ENCODE measurements around the gene INPP5D. TPM values are rescaled to one million over a fixed set of nuclear protein-coding genes. Genes with fewer than 3 reads are reported as not detected.

INPP5D gene
- total and polyA plus RNA-seq, 2 of the 13 experiments (the other 11 are each of a cell fraction or from before 2014, with no cell fraction given) = 16.7 to 18.0 TPM

DNA sequence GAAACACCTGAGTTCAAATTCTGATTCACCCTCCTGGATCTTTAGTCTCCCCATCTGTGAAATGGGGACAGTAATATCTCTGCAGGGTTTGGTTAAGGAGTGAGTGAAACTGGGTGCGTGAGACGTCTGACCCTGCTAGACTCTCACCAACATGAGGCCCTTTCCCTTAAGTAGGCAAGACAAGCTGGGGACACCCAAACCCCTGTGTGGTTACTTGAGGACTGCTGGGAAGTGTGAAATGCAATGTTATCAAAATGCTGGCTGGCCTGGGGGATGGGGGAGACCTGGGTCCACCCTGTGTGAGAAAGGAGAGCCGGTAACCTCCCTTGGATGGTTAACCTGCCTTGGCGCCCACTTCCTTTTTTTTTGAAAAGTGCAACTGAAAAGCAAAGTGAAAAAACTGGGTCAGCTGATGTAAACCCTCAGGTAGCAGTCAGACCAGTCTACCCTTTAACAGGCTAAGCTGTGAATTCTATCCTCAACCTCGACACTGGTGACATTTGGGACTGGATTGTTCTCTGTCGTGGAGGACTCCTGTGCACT is 82.3 kb downstream of the INPP5D start:
- ATAC-seq = no peak
- POLR2A ChIA-PET = no interaction called here
- no TSS peak for BruUV-seq (replicated peaks)
- Histone ChIP-seq H3K27ac (ENCODE audit: extremely low read length, insufficient read depth, low read length) (no peak overlapping the region), H4K20me1 (ENCODE audit: insufficient read depth, low read length) (no peaks in the 10 kb centered on the region), H3K4me2 (ENCODE audit: low read depth, low read length) (no peak overlapping the region), H3K4me3 (replicated peaks in 1 of 3; ENCODE audit: insufficient read depth in 1 of 3, low read depth in 2 of 3, low read length in 3 of 3) (no peak overlapping the region), H3K36me3 (replicated peaks in 1 of 2; ENCODE audit: control insufficient read depth in 1 of 2, insufficient read depth in 2 of 2, low read length in 2 of 2) (peaks cover 7 to 32% of the 10 kb centered on the region in 2 experiments), H3K79me2 (ENCODE audit: insufficient read depth, low read length) (no peaks in the 10 kb centered on the region), H2AFZ (ENCODE audit: low read length) (no peak overlapping the region), H3K9me3 (ENCODE audit: low read length) (no peaks in the 10 kb centered on the region), H3K27me3 (ENCODE audit: control insufficient read depth in 1 of 2, insufficient read depth in 2 of 2, low read length in 2 of 2) (no peaks in the 10 kb centered on the region), H3K9ac (ENCODE audit: insufficient read depth, low read depth, low read length) (no peak overlapping the region), H3K4me1 (ENCODE audit: insufficient read depth, low read length) (peaks cover 23% of the 10 kb centered on the region)
- in situ Hi-C loops (cut with HindIII; ENCODE audit: extremely low pct_ligation_motif_present, low pct_unique_long_range_greater_than_20kb) (no loop called here), intact Hi-C loops (cut with micrococcal nuclease; ENCODE audit: unreplicated experiment) (no loop called here)
- CTCF ChIA-PET (ENCODE audit: low intra/inter-chr PET ratio, low total read pairs) = no interaction called here
- WGBS (ENCODE audit: low lambda C conversion rate) = 95% methylated on average over 6 of the region's 6 CpGs
- DNase-seq (ENCODE audit: low spot score) = no peak
- no peak for FAIRE-seq
- 0 out of 2 replicates have a peak, but pooled peaks have one; percentile 30 for TF ChIP-seq TMF1 (CRISPR knock-in tag; IDR thresholded peaks at IDR 0.05; ENCODE audit: low read depth)
- TF ChIP-seq TARDBP (CRISPR knock-in tag; IDR thresholded peaks at IDR 0.05) = no peak
- peak; percentile 60; the same call in 1 of the 2 replicates for TF ChIP-seq ZNF629 (CRISPR knock-in tag; conservative IDR thresholded peaks at IDR 0.05)

DNA sequence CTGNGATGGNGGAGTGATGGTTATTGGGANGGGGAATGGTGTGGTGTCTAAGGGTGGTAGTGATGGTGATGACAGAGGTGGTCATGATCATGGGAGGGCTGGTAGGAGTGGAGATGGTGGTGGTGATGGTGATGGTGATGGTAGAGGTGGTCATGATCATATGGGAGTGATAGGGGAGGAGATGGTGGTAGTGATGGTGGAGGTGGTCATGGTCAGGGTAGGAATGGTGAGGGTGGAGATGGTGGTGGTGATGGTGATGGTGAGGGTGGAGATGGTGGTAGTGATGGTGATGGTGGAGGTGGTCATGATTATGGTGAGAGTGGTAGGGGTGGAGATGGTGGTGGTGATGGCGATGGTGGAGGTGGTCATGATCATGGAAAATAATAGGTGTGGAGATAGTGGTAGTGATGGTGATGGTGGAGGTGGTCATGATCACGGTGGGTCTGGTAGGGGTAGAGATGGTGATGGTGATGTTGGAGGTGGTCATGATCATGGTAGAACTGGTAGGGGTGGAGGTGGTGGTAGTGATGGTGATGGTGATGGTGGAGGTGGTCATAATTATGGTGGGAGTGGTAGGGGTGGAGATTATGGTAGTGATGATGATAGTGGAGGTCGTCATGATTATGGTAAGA is 83.7 kb downstream of the INPP5D start:
- H3K27me3 ChIP-seq (ENCODE audit: control insufficient read depth in 1 of 2, insufficient read depth in 2 of 2, low read length in 2 of 2) = no peaks in the 10 kb centered on the region
- H4K20me1 ChIP-seq (ENCODE audit: insufficient read depth, low read length) = no peaks in the 10 kb centered on the region
- H3K4me2 ChIP-seq (ENCODE audit: low read depth, low read length) = no peak overlapping the region
- intact Hi-C loops (cut with micrococcal nuclease; ENCODE audit: unreplicated experiment) (no loop called here), in situ Hi-C loops (cut with HindIII; ENCODE audit: extremely low pct_ligation_motif_present, low pct_unique_long_range_greater_than_20kb) (no loop called here)
- peaks cover 23% of the 10 kb centered on the region for H3K4me1 ChIP-seq (ENCODE audit: insufficient read depth, low read length)
- H3K9ac ChIP-seq (ENCODE audit: insufficient read depth, low read depth, low read length) = no peak overlapping the region
- peaks cover 10 to 46% of the 10 kb centered on the region in 2 experiments for H3K36me3 ChIP-seq (replicated peaks in 1 of 2; ENCODE audit: control insufficient read depth in 1 of 2, insufficient read depth in 2 of 2, low read length in 2 of 2)
- no peaks in the 10 kb centered on the region for H3K79me2 ChIP-seq (ENCODE audit: insufficient read depth, low read length)
- no peak overlapping the region for H2AFZ ChIP-seq (ENCODE audit: low read length)
- ChIA-PET POLR2A (no interaction called here), CTCF (ENCODE audit: low intra/inter-chr PET ratio, low total read pairs) (no interaction called here)
- H3K9me3 ChIP-seq (ENCODE audit: low read length) = no peaks in the 10 kb centered on the region
- no peak overlapping the region for H3K4me3 ChIP-seq (replicated peaks in 1 of 3; ENCODE audit: insufficient read depth in 1 of 3, low read depth in 2 of 3, low read length in 3 of 3)
- no peak for DNase-seq (ENCODE audit: low spot score)
- H3K27ac ChIP-seq (ENCODE audit: extremely low read length, insufficient read depth, low read length) = no peak overlapping the region
- BruUV-seq (replicated peaks) = no TSS peak
- TF ChIP-seq KLF12 (CRISPR knock-in tag; IDR thresholded peaks at IDR 0.05; ENCODE audit: borderline replicate concordance) = no peak
- TF ChIP-seq FOXA1 (IDR thresholded peaks at IDR 0.05) = peak; percentile 10; the same call in 1 of the 2 replicates
- no peak for TF ChIP-seq FOXA1 (CRISPR knock-in tag; IDR thresholded peaks at IDR 0.05)
- TF ChIP-seq SOX6 (IDR thresholded peaks at IDR 0.05) = 0 out of 2 replicates have a peak, but pooled peaks have one; percentile 8
- no peak for TF ChIP-seq SOX6 (CRISPR knock-in tag; IDR thresholded peaks at IDR 0.05)
- no peak for TF ChIP-seq SETDB1 (CRISPR knock-in tag; IDR thresholded peaks at IDR 0.05; ENCODE audit: borderline replicate concordance)
- 0 out of 2 replicates have a peak, but pooled peaks have one; percentile 13 for TF ChIP-seq ATF7 (IDR thresholded peaks at IDR 0.05)
- TF ChIP-seq ATF7 (CRISPR knock-in tag; IDR thresholded peaks at IDR 0.05) = no peak
- 0 out of 2 replicates have a peak, but pooled peaks have one; percentile 48 for TF ChIP-seq NBN (conservative IDR thresholded peaks at IDR 0.05)
- 0 out of 2 replicates have a peak, but pooled peaks have one; percentile 10 for TF ChIP-seq RAD51 (IDR thresholded peaks at IDR 0.05; ENCODE audit: borderline replicate concordance)
- TF ChIP-seq MIER2 (CRISPR knock-in tag; IDR thresholded peaks at IDR 0.05) = no peak
- TF ChIP-seq RFXANK (CRISPR knock-in tag; IDR thresholded peaks at IDR 0.05) = no peak
- TF ChIP-seq CREB1 (IDR thresholded peaks at IDR 0.05) = peak; percentile 52; the same call in 1 of the 2 replicates
- no peak for TF ChIP-seq CREB1 (CRISPR knock-in tag; IDR thresholded peaks at IDR 0.05)
- no peak for TF ChIP-seq HNRNPL (IDR thresholded peaks at IDR 0.05; ENCODE audit: low read depth, low read length)
- TF ChIP-seq, protein P1, sequence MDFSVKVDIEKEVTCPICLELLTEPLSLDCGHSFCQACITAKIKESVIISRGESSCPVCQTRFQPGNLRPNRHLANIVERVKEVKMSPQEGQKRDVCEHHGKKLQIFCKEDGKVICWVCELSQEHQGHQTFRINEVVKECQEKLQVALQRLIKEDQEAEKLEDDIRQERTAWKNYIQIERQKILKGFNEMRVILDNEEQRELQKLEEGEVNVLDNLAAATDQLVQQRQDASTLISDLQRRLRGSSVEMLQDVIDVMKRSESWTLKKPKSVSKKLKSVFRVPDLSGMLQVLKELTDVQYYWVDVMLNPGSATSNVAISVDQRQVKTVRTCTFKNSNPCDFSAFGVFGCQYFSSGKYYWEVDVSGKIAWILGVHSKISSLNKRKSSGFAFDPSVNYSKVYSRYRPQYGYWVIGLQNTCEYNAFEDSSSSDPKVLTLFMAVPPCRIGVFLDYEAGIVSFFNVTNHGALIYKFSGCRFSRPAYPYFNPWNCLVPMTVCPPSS (IDR thresholded peaks at IDR 0.05) = 0 out of 2 replicates have a peak, but pooled peaks have one; percentile 11
- TF ChIP-seq POLR2AphosphoS5 (IDR thresholded peaks at IDR 0.05; ENCODE audit: low read depth, low read length) = 0 out of 2 replicates have a peak, but pooled peaks have one; percentile 22
- peak; percentile 56; the same call in 1 of the 2 replicates for TF ChIP-seq NONO (IDR thresholded peaks at IDR 0.05)
- TF ChIP-seq NONO (CRISPR knock-in tag; conservative IDR thresholded peaks at IDR 0.05) = no peak
- no peak for ATAC-seq
- 95% methylated on average over 3 of the region's 3 CpGs for WGBS (ENCODE audit: low lambda C conversion rate)
- FAIRE-seq = no peak
